Measurements from ENCODE around the gene EVC2. TPM values are rescaled to one million over a fixed set of nuclear protein-coding genes. Genes with fewer than 3 reads are reported as not detected.

EVC2 gene
- total RNA-seq, 1 experiment from 2014 or later, result 7.8 TPM

DNA sequence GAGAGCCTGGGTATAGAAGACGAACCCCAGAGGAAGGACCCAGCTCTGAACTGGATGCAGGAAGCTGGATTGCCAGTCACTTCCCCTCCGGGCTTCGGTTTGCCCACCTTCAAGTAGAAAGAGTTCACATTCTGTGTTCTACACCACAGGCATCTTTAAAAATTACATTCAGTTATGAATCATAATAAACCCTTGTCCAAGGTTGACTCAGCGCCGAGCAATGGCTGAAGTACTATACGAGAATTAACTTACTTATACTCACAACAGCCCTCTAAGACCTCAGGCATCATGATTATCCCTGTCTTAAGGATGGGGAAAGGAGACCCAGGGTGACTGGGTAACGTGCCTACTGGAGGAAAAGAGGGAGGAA, 72.5 kb downstream of the EVC2 start:
- Mint-ChIP-seq H3K27ac (no peak overlapping the region), H3K27me3 (ENCODE audit: low read depth) (no peaks in the 10 kb centered on the region), H3K4me3 (no peak overlapping the region), H3K36me3 (ENCODE audit: insufficient read depth in 1 of 3, low read depth in 3 of 3) (peaks cover 8 to 20% (median 20%) of the 10 kb centered on the region in 3 experiments), H3K9me3 (no peaks in the 10 kb centered on the region), H3K4me1 (peaks cover 16 to 19% of the 10 kb centered on the region in 2 experiments)
- WGBS (ENCODE audit: extremely low coverage, insufficient read length, low lambda C conversion rate), result no CpG with 5 or more reads among the region's 7 CpGs
- Histone ChIP-seq H2AFZ (ENCODE audit: low read length) (no peak overlapping the region), H3K14ac (ENCODE audit: insufficient read depth, low read length) (no peak overlapping the region), H2AK5ac (ENCODE audit: insufficient read length, low read length) (no peak overlapping the region), H3K23ac (ENCODE audit: insufficient read length, low read depth, low read length) (no peak overlapping the region), H3K9ac (ENCODE audit: extremely low read depth, insufficient read length, low read length) (no peak overlapping the region), H3K56ac (ENCODE audit: insufficient read length, low read depth, low read length) (no peak overlapping the region), H2BK120ac (ENCODE audit: low read depth, low read length, poor library complexity, severe bottlenecking) (no peak overlapping the region), H2BK12ac (ENCODE audit: insufficient read length, low read depth, low read length) (no peak overlapping the region), H2BK15ac (ENCODE audit: low read depth, low read length) (no peak overlapping the region), H4K8ac (replicated peaks; ENCODE audit: insufficient read length, low read depth, low read length) (no peak overlapping the region), H3K79me2 (ENCODE audit: insufficient read depth, low read length) (no peaks in the 10 kb centered on the region), H2BK20ac (ENCODE audit: low read depth, low read length, poor library complexity, severe bottlenecking) (no peak overlapping the region), H3K23me2 (ENCODE audit: insufficient read length, low read depth, low read length, poor library complexity, severe bottlenecking) (no peaks in the 10 kb centered on the region), H4K5ac (ENCODE audit: insufficient read length, low read depth, low read length) (no peak overlapping the region), H4K20me1 (ENCODE audit: control insufficient read depth, insufficient read depth, insufficient read length) (no peaks in the 10 kb centered on the region), H3K27me3 (ENCODE audit: insufficient read depth, low read length) (no peaks in the 10 kb centered on the region), H2BK5ac (ENCODE audit: insufficient read length, low read length) (no peak overlapping the region), H4K91ac (ENCODE audit: insufficient read length, low read depth, low read length) (no peak overlapping the region), H3K18ac (ENCODE audit: insufficient read length, low read depth, low read length) (no peak overlapping the region), H3K27ac (ENCODE audit: insufficient read length, low read depth, low read length) (no peak overlapping the region), H3K4ac (ENCODE audit: low read depth, low read length) (no peak overlapping the region), H3K4me2 (ENCODE audit: insufficient read depth, insufficient read length, low read length) (no peak overlapping the region), H3T11ph (ENCODE audit: low read length) (no peak overlapping the region), H3K79me1 (ENCODE audit: insufficient read depth, low read depth, low read length, poor library complexity, severe bottlenecking) (no peaks in the 10 kb centered on the region), H3K4me1 (ENCODE audit: insufficient read depth, low read length) (no peaks in the 10 kb centered on the region; the same call in 1 of the 2 replicates), H3K9me3 (ENCODE audit: control insufficient read depth, low read depth, low read length) (no peaks in the 10 kb centered on the region)
- TF ChIP-seq CTCF (conservative IDR thresholded peaks at IDR 0.05), result no peak
- DNase-seq, result no peak
